ENCODE measurements around the gene CLEC2D. TPM values are rescaled to one million over a fixed set of nuclear protein-coding genes. Genes with fewer than 3 reads are reported as not detected.

The CLEC2D gene, protein sequence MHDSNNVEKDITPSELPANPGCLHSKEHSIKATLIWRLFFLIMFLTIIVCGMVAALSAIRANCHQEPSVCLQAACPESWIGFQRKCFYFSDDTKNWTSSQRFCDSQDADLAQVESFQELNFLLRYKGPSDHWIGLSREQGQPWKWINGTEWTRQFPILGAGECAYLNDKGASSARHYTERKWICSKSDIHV
- total RNA-seq (100 to 1,000 TPM; 433 to 438 TPM), polyA plus RNA-seq (100 to 1,000 TPM; 315 to 389 (median 329) TPM), total RNA-seq (297 to 696 (median 640) reads per million in 6 experiments)

DNA sequence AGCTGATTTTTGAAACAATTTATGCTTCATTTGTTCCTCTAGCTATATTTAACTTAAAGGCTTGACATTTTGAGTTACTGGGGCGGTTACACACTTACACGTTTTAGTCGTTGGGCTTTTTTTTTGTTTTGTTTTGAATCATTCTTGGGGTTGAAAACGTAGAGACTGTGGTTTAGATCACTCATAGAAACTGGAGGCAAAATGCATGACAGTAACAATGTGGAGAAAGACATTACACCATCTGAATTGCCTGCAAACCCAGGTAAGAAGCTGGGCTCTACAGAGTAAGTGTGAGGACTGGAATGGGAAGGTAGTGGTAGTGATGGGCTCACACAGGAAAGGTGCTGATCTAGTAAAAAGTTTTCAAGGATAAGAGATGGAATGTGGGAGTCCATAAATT lies at the start of gene CLEC2D:
TSS of gene CLEC2D (plus strand) at position 180 of the 400 bp plus-strand sequence. CDS start at position 202, 22 bp downstream.
- peak in 6 of 10 donors; percentile 50 to 86 (median 72) for DNase-seq
- H3K9me3 Mint-ChIP-seq: peaks cover 0 to 7% (median 0%) of the 10 kb centered on the region in 9 donors

DNA sequence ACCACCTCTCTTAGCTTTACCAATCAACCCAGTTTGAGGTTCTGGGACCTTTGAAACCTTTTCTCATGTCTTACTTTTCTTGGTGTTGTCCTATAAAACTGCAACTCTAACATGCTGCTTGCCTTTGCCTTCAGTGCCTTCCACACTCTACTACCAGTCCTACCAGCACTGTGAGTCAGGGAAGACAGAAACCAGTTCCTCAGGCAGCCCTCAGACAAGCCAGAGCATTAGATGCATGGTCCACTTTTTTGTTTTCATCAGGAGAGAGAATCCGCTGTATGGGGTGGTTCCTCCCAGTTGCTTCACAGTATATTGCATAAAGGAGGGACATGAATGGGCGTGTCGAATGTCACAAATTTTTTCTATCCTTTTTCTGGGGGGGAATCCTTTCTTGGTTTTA lies 44.5 kb upstream of the CLEC2D start:
- POLR2A ChIA-PET: interaction anchor here (2.0 kb wide), 1 partner anchor 75 kb away, joined by 4 read pairs; no protein-coding TSS in a partner anchor
- H3K27ac Mint-ChIP-seq: no peak overlapping the region

More for the DNA sequence above, at the start of gene CLEC2D:
- peaks cover 33 to 80% (median 64%) of the 10 kb centered on the region in 4 donors for H3K4me1 Mint-ChIP-seq
- peaks cover 37 to 60% (median 56%) of the 10 kb centered on the region in 3 donors for H3K36me3 Mint-ChIP-seq
- peak; percentile 47 to 58 for ATAC-seq
- peak within 1 kb of the TSS; percentile 86 to 99 (median 95) for H3K4me3 Mint-ChIP-seq
- H3K27me3 Mint-ChIP-seq: no peaks in the 10 kb centered on the region
- H3K27ac Mint-ChIP-seq: peak within 1 kb of the TSS; percentile 94 to 99 (median 96)
- POLR2A ChIA-PET: interaction anchor here (0.8 to 14.2 kb wide), 18 partner anchors 9 to 884 kb away, joined by 3 to 547 read pairs (median 5); partner anchors contain the start of gene CD69

DNA sequence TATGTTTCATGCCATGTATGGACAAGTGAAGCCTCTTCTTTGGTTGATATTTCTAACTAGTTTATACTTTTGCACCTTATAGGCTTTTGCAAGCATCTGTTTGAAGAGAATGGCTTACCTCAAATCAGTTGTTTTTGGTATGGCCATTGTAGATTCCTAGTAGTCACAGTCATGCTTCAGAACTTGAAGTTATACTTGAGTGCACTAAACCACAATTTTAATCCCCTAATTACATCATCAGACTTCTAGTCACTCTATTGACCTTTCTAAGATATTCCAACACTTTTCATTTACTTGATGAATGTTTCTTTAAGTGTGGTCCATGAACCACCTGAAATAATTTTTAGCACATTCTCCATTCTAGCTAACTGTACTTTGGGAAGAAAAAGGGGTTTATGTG lies 43.2 kb upstream of the CLEC2D start:
- no peak for ATAC-seq
- Mint-ChIP-seq H3K4me3 (no peak overlapping the region), H3K36me3 (peaks cover 0 to 21% (median 18%) of the 10 kb centered on the region in 3 donors), H3K27ac (no peak overlapping the region), H3K4me1 (peaks cover 0 to 23% (median 6%) of the 10 kb centered on the region in 4 donors), H3K27me3 (no peaks in the 10 kb centered on the region), H3K9me3 (peaks cover 9 to 28% (median 15%) of the 10 kb centered on the region in 9 donors)
- POLR2A ChIA-PET: interaction anchor here (2.0 kb wide), 1 partner anchor 74 kb away, joined by 4 read pairs; no protein-coding TSS in a partner anchor
- DNase-seq: no peak

More for the DNA sequence above, 44.5 kb upstream of the CLEC2D start:
- DNase-seq: no peak
- Mint-ChIP-seq H3K9me3 (peaks cover 9 to 28% (median 15%) of the 10 kb centered on the region in 9 donors), H3K27me3 (no peaks in the 10 kb centered on the region), H3K4me3 (no peak overlapping the region), H3K36me3 (peaks cover 0 to 22% (median 21%) of the 10 kb centered on the region in 3 donors), H3K4me1 (peaks cover 0 to 19% (median 6%) of the 10 kb centered on the region in 4 donors)
- no peak for ATAC-seq

DNA sequence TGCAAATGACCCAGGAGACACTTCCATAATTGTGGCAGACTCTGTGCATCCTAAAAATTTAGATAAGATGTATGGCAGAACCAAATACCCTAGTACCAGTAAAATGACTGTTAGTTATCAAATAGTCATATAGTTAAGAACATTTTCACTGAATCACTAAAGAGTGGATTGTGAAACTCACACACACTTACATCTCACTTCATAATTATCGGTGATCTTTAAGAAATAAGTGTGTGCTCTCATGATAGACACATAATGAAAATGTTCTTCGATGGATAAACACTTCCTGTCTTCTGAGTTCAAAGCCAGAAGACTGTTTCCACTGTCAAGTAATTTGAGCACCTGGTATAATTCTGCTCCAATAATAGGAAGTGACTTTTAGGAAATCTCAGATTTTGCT lies 42.7 kb upstream of the CLEC2D start:
- no peak for DNase-seq
- H3K4me3 Mint-ChIP-seq: no peak overlapping the region
- no peaks in the 10 kb centered on the region for H3K27me3 Mint-ChIP-seq
- H3K27ac Mint-ChIP-seq: no peak overlapping the region
- H3K36me3 Mint-ChIP-seq: peaks cover 0 to 21% (median 18%) of the 10 kb centered on the region in 3 donors
- ATAC-seq: no peak
- peaks cover 0 to 23% (median 7%) of the 10 kb centered on the region in 4 donors for H3K4me1 Mint-ChIP-seq
- POLR2A ChIA-PET: no interaction called here
- peaks cover 9 to 24% (median 15%) of the 10 kb centered on the region in 9 donors for H3K9me3 Mint-ChIP-seq

DNA sequence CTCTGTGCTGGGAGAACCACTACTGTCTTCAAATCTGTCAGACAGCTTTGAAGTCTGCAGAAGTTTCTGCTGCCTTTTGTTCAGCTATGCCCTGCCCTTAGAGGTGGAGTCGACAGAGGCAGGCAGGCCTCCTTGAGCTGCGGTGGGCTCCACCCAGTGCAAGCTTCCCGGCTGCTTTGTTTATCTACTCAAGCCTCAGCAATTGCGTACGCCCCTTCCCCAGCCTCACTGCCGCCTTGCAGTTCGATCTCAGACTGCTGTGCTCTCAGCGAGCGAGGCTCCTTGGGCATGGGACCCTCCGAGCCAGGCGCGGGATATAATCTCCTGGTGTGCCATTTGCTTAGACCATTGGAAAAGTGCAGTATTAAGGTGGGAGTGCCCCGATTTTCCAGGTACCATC lies 36.7 kb upstream of the CLEC2D start:
- POLR2A ChIA-PET: interaction anchor here (0.7 to 8.3 kb wide), 7 partner anchors 16 to 110 kb away, joined by 3 to 106 read pairs (median 4); no protein-coding TSS in a partner anchor

DNA sequence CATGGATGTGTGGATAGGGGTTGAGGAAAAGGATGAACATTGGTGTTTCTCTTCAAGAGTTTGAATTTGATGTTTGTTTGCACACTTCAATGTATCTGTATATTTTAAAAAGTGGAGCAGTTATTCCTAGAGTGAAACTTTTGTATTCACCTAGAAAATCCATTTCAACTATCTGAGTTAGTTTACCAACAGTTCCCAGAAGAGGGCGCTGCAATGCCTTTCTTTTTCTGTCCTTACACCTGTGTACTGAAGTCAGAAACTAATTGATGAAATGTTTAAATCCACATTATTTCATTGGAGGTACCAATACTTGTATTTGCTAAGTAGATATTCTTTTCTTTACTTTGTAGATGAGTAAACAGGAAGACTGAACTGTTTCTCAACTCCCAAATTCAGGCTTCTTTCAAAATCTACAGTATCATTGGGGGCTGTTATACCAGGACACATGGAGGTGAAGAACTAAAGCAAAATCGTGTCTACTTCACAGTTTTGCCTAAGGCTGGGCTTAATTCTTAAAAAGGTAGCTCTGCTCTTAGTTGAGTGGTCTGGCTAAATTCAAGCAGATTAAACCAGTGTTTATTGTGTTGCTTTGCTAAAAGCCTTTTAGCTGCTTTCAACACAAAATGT lies 35.2 kb upstream of the CLEC2D start:
- Mint-ChIP-seq H3K27ac (peak overlapping the region; percentile 82 to 99 (median 92)), H3K4me1 (peaks cover 27 to 78% (median 63%) of the 10 kb centered on the region in 4 donors), H3K4me3 (peak overlapping the region; percentile 45 to 82 (median 72)), H3K36me3 (no peaks in the 10 kb centered on the region), H3K27me3 (no peaks in the 10 kb centered on the region), H3K9me3 (peaks cover 0 to 10% (median 0%) of the 10 kb centered on the region in 9 donors)
- ATAC-seq (peak; percentile 86 to 92), DNase-seq (peak; percentile 58 to 90 (median 78))
- POLR2A ChIA-PET: interaction anchor here (0.6 to 8.3 kb wide), 11 partner anchors 15 to 1607 kb away, joined by 3 to 106 read pairs (median 4); partner anchors contain the start of gene CLEC2D

More for the DNA sequence above, 36.7 kb upstream of the CLEC2D start:
- peak overlapping the region in 5 of 10 donors; percentile 6 to 91 (median 32) for H3K27ac Mint-ChIP-seq
- H3K36me3 Mint-ChIP-seq: peaks cover 0 to 1% (median 0%) of the 10 kb centered on the region in 3 donors
- no peak overlapping the region for H3K4me3 Mint-ChIP-seq
- ATAC-seq: no peak
- peaks cover 0 to 7% (median 0%) of the 10 kb centered on the region in 9 donors for H3K9me3 Mint-ChIP-seq
- peak in 5 of 10 donors; percentile 22 to 44 (median 29) for DNase-seq
- no peaks in the 10 kb centered on the region for H3K27me3 Mint-ChIP-seq
- peaks cover 27 to 68% (median 52%) of the 10 kb centered on the region in 4 donors for H3K4me1 Mint-ChIP-seq

DNA sequence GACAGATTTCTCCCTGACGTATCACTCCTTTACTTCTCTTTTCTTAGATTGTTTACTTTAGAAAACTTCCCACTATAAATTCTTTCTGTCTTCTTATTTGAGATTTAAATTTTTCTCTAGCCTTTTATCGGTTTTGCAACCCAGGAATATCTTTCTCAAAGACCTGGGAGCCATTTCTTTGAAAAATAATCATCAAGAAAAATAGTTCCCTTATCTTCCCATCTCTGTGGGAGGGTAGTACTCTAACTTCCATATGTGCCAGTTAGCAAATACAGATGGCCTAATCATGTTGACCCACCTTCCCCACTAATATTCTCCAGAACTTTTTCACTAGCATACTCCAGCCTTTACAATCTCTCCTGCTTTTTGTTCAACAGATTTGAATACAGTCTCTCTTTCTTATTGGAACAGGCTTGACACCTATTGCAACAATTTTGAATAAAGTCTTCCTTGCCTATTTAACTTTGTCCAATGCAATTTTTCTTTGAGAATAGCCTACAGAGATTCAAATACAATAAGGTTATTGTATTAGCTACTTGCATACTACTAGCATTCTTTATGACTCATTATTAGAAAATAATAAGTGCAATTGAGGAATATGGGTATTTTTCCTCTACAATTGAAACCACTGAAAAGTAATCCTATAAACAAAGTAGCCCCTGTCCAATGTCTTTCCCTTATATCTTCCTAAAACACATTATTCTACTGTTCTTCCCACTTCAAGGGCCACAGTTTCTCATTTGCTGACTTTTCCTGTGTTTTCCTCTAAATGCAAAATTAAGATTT lies 34.4 kb upstream of the CLEC2D start:
- POLR2A ChIA-PET: interaction anchor here (0.6 to 8.3 kb wide), 10 partner anchors 14 to 77 kb away, joined by 3 to 106 read pairs (median 4); partner anchors contain the start of gene CLEC2D
- H3K4me3 Mint-ChIP-seq: peak overlapping the region in 8 of 10 donors; percentile 12 to 76 (median 50)

DNA sequence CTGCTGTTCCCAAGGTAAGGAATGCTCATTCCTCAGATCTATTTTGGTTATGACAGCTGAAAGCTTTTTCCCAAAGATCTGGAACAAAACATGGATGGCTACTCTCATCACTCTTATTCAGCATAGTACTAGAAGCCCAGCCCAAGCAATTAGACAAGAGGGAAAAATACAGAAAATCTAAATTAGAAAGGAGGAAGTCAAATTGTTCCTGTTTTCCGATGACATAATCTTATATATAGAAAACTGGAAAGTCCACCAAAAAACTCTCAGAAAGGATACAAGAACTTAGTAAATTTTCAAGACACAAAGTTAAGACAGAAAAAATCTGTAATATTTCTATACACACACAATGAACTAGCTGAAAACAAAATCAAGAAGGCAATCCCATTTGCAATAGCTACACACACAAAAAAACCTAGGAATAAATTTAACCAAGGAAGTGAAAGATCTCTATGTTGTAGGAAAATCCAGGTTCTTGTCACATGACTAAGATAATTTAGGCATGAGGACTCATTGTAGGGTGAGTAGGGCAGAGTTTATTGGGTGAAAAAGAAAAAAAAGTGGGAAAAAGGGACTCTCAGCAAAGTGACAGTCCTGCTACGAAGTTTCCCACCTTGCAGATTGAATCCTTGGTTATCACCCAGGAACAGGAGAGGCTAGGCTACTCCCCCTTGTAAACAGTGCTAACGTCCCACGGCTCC lies 33.2 kb upstream of the CLEC2D start:
- Mint-ChIP-seq H3K4me3 (peak overlapping the region in 5 of 10 donors; percentile 15 to 69 (median 42)), H3K36me3 (peaks cover 0 to 10% (median 0%) of the 10 kb centered on the region in 3 donors), H3K27me3 (no peaks in the 10 kb centered on the region), H3K9me3 (peaks cover 0 to 20% (median 2%) of the 10 kb centered on the region in 9 donors), H3K27ac (peak overlapping the region; percentile 82 to 99 (median 92)), H3K4me1 (peaks cover 29 to 77% (median 71%) of the 10 kb centered on the region in 4 donors)
- no peak for ATAC-seq
- no peak for DNase-seq
- POLR2A ChIA-PET: interaction anchor here (0.9 to 8.3 kb wide), 5 partner anchors 13 to 72 kb away, joined by 4 to 106 read pairs (median 12); partner anchors contain the start of gene CLEC2D

More for the DNA sequence above, 34.4 kb upstream of the CLEC2D start:
- ATAC-seq (no peak), DNase-seq (no peak)
- H3K4me1 Mint-ChIP-seq: peaks cover 29 to 79% (median 64%) of the 10 kb centered on the region in 4 donors
- H3K27me3 Mint-ChIP-seq: no peaks in the 10 kb centered on the region
- peak overlapping the region; percentile 82 to 99 (median 92) for H3K27ac Mint-ChIP-seq
- H3K36me3 Mint-ChIP-seq: peaks cover 0 to 4% (median 0%) of the 10 kb centered on the region in 3 donors
- H3K9me3 Mint-ChIP-seq: peaks cover 0 to 14% (median 0%) of the 10 kb centered on the region in 9 donors

DNA sequence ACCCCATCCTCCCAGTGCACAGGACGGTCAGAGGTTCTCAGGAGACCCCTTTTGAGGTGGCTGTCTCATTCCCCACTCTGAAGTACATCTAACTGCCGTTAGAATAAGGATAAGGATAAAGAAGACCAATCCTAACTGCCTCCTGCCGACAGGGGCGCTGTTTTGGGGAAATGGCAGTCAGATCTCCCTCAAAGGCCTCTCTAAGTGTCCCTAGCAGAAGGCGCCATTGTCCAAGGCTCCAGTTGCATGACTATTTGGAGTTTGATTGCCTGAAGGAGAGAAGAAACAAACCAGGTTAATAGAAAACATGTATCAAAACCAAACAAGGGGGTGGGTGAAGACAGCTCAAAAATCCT lies 32.7 kb upstream of the CLEC2D start:
- peak overlapping the region in 2 of 10 donors; percentile 24 to 26 for H3K4me3 Mint-ChIP-seq
- POLR2A ChIA-PET: interaction anchor here (1.2 to 8.3 kb wide), 2 partner anchors 12 to 51 kb away, joined by 4 to 106 read pairs; no protein-coding TSS in a partner anchor
- peaks cover 0 to 21% (median 2%) of the 10 kb centered on the region in 9 donors for H3K9me3 Mint-ChIP-seq
- H3K27ac Mint-ChIP-seq: peak overlapping the region in 8 of 10 donors; percentile 46 to 95 (median 70)
- ATAC-seq (no peak), DNase-seq (no peak)
- H3K4me1 Mint-ChIP-seq: peaks cover 28 to 77% (median 74%) of the 10 kb centered on the region in 4 donors
- H3K27me3 Mint-ChIP-seq: no peaks in the 10 kb centered on the region
- H3K36me3 Mint-ChIP-seq: peaks cover 0 to 11% (median 0%) of the 10 kb centered on the region in 3 donors

DNA sequence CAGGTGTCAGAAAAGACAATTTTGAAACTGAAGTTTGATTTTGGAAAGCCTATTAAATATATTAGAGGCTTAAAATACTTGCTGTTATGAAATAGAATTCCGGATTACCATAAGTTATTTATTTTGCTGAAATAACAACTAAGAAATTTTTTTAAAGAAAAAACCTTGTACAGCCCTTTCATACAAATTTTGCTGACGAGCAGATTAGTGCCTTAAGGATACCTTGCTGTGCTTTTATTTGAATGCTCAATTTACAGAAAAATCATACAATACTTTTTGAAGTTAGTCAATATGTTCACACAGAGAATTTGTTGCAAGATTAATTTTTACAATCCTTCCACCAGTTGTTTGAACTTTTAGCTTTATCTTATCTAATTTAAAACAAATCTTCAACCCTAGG lies 29.5 kb upstream of the CLEC2D start:
- no peak for ATAC-seq
- DNase-seq: no peak
- peaks cover 0 to 13% (median 0%) of the 10 kb centered on the region in 3 donors for H3K36me3 Mint-ChIP-seq
- POLR2A ChIA-PET: interaction anchor here (1.4 to 8.3 kb wide), 2 partner anchors 9 to 31 kb away, joined by 11 to 106 read pairs; no protein-coding TSS in a partner anchor
- H3K4me3 Mint-ChIP-seq: no peak overlapping the region
- H3K4me1 Mint-ChIP-seq: peaks cover 25 to 76% (median 73%) of the 10 kb centered on the region in 4 donors
- H3K27me3 Mint-ChIP-seq: no peaks in the 10 kb centered on the region
- peaks cover 0 to 25% (median 2%) of the 10 kb centered on the region in 9 donors for H3K9me3 Mint-ChIP-seq
- H3K27ac Mint-ChIP-seq: peak overlapping the region in 1 of 10 donors; percentile 60
